Activated CD4-positive, CD25-positive, alpha-beta regulatory T cell treated with anti-CD3 and anti-CD28 coated beads, Interleukin-2, amount 50 U/mL, for 16 hours (primary cell): ENCODE measurements around the gene MMP2.

Experiments
- DNase-seq: peaks from one replicate; pipeline ENCODE4 v3.0.0-alpha.2; 2020; ENCODE audit warnings: low read depth, low spot score

The MMP2 gene

DNA sequence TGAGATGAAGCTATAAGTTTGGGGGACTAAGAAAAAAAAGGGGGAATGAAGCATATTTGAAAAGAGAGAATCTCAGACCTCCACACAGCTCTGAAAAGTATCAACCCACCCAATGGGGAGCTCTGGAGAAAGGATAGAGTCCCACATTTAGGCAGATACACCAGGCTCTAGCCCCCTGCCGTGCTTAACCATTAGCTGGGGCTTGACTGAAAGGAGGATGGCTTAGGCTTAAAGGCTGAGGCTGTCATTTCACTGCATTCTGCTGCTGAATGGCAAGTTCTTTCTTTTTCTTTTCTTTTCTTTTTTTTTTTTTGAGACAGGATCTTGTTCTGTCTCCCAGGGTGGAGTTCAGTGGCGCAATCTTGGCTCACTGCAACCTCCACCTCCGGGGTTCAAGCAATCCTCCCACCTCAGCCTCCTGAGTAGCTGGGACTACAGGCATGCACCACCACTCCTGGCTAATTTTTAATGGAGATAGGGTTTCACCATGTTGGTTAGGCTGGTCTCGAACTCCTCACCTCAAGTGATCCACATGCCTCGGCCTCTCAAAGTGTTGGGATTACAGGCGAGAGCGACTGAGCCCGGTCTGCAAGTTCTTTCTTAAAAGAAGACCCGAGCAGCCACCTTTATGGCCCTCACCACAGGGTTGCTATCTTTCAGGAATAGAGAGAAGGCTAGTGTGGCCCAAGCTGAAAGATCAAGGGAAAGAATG is 9.0 kb upstream of the MMP2 start:
- DNase-seq, result no peak

- no peak for DNase-seq
Measured at GRCh38 chr16:55470533-55471371, 8.2 kb upstream of the MMP2 start.

- DNase-seq, result no peak
Measured at GRCh38 chr16:55471448-55472097, 7.4 kb upstream of the MMP2 start.

DNA sequence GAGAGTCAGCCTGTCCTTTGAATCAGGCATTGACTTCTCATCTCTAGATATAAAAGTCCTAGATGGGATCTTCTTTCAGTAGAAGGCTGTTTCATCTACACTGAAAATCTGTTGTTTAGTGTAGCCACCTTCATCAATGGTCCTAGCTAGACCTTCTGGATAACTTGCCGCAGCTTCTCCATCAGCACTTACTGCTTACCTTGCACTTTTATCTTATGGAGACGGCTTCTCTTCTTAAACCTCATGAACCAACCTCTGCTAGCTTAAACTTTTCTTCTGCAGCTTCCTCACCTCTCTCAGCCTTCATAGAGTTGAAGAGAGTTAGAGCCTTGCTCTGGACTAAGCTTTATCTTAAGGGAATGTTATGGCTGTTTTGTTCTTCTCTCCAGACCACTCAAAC is 5.4 kb upstream of the MMP2 start:
- no peak for DNase-seq

- DNase-seq, result no peak
Measured at GRCh38 chr16:55474821-55475220, 4.2 kb upstream of the MMP2 start.

DNA sequence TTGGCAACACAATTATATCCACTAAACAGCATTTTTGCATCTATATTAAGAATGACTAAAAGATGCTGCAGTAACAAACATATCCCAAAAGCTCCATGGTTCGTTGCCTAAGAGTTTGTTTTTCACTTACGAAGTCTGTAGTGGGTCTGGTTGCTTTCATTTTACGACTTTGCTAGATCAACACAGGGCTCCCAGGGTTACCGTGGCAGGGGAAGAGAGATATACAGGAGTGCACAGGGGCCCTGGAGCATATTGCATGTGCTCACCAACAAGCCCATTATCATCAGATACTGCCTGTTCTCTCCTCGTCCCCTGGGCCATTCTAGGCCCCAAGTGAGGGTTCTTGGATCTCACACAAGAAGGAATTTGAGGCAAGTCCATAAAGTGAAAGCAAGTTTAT is 3.1 kb upstream of the MMP2 start:
- no peak for DNase-seq

- no peak for DNase-seq
Measured at GRCh38 chr16:55476625-55477533, 2.1 kb upstream of the MMP2 start.

DNA sequence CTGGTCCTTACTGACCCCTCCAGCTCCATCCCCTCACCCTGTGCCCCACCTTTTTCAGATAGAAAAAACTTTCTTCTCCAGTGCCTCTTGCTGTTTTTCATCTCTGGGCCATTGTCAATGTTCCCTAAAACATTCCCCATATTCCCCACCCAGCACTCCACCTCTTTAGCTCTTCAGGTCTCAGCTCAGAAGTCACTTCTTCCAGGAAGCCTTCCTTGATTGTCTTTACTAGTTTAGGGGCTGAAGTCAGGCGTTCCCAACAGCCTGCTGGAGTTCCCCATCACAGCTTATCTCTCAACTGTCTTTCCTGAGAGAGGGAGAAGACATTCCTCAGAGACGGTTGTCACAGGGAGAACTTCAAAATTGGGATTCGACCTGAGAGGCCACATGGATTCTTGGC is 1.3 kb upstream of the MMP2 start:
- no peak for DNase-seq

DNA sequence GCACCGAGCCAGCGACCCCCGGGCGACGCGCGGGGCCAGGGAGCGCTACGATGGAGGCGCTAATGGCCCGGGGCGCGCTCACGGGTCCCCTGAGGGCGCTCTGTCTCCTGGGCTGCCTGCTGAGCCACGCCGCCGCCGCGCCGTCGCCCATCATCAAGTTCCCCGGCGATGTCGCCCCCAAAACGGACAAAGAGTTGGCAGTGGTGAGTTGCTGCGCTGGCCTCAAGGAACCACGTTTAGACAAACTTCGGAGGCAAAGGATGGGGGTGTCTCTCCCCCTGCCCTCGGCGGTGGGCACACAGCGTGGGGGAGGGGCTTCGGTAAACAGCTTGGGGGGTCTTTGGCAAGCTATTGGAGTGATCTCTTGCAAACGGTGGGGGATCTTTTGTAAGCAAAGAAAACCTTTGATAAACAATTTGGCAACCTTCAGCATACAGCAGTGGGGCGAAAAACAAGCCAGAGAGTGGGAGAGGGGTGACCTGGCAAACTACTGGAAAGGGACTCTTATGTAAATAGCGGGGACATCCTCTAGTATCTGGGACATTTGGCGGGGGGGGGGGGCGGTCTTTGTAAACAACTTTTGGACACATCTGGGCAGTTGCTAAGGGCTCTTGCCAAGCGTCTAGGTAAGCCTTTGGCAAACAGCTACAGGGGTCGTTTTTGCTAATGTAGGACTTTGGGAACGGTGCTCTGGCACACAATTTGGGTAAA is 587 bp downstream of the MMP2 start:
- no peak for DNase-seq

- no peak for DNase-seq
Measured at GRCh38 chr16:55480228-55480655, 1.2 kb downstream of the MMP2 start.

DNA sequence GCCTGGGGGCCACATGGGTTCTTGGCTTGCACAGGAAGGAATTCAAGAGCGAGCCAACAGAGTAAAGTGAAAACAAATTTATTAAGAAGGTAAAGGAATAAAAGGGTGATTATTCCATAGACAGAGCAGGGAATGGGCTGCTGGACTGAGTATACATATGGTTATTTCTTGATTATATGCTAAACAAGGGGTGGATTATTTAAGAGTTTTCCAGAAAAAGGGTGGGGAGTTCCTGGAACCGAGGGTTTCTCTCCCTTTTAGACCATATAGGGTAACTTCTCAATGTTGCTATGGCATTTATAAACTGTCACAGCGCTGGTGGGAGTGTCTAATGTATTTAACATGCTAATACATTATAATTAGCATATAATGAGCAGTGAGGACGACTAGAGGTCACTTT is 2.0 kb downstream of the MMP2 start:
- no peak for DNase-seq

DNA sequence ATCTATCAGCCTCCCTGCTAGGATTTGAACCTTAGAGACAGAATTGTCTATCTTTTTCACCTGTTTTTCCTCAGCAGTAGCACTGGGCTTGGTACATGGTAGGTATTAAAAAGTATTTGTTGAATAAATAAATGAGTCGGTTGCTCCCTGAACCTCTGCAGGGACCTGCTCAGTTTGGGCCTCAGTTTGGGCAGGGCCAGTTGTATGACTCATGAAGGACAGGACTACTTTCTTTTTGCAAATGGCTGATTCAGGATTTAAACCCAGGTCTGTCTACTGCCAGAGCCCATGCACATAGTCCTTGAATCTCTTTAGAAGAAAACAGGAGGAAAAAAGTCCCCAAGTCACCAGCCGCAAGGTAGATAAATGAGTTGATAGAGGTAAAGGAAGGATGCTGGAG is 3.1 kb downstream of the MMP2 start:
- no peak for DNase-seq

GRCh38 chr16:55487048-55487803 is 8.2 kb downstream of the MMP2 start:
- DNase-seq, result no peak

DNA sequence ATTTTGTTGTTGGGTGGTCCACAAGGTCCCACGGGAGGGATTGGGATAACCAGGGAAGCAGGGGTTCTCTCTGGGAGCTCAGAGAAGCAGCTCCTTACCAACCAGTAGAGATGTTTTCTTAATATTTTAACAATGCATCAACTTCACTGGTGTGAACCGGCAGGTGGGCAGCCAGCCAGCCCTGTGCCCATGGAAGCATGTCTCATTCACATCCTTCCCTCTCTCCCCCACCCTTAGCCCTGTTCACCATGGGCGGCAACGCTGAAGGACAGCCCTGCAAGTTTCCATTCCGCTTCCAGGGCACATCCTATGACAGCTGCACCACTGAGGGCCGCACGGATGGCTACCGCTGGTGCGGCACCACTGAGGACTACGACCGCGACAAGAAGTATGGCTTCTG is 9.3 kb downstream of the MMP2 start:
- DNase-seq, result no peak

DNA sequence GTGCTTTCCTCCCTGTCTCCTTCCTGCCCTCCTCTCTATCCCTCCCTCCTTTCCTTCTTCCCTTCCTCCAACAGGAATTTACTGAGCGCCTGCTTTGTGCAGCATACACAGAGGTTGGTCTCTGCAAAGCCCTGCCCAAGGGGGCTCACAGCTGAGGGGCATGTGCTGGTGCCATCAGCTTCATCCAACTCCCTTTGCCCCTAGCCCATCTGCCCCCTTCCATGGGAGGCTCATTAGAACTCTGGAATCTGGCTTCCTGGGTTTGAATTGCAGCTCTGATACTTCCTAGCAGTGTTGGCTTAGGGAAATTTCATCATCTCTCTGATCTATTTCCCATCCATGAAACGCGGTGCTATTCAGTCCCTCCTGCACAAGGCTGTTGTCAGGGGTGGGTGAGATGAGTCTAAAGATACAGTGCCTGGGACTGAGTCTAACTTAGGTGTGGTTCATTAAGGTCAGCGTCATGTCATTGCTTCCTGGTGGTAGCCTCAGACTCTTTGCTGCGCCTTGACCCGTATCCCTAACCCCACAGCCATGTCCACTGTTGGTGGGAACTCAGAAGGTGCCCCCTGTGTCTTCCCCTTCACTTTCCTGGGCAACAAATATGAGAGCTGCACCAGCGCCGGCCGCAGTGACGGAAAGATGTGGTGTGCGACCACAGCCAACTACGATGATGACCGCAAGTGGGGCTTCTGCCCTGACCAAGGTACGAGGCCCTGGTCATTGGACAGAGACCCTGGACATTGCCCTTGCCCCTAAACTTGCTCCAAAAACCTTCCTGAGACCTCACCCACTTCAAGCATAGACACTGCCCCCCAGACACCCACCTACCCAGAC is 10.3 kb downstream of the MMP2 start:
- no peak for DNase-seq

DNA sequence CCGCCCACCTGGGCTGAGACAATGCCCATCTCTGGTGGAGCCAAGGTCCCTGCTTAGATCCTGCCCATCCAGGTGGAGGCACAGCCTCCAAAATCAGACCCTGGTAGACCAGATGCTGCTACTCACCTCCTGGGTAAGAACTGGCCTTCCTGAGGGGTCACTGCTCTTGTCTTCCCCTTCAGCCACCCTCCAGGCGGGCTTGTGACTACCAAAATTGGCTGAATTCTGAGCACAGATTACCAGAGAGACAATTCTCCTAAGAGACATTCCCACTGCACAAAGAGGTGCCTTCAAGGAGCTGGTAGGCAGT is 10.9 kb downstream of the MMP2 start:
- DNase-seq, result no peak

DNA sequence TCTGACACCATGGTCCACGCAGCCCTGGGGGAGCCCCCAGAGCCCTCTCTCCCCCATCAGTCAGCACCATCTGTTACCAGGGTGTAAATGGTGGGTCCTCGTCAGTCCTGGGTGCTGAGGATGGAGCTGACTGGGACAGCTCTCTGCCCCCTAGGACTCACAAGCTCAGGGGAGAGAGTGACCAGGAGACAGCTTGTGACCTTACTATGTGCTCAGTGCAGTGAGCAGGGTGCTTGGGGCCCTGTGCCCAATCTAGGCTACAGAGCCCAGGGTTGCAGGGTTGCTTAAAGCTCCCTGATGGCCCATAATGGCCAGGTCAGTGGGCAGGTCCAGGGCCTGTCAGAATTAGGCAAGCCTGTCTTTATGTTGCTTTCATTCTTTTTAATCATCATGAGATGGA is 11.3 kb downstream of the MMP2 start:
- no peak for DNase-seq

GRCh38 chr16:55491691-55492090 is 12.7 kb downstream of the MMP2 start:
- DNase-seq, result no peak

GRCh38 chr16:55492756-55493380 is 13.9 kb downstream of the MMP2 start:
- DNase-seq, result no peak
